ENCODE measurements around the gene KIAA1614. TPM values are rescaled to one million over a fixed set of nuclear protein-coding genes. Genes with fewer than 3 reads are reported as not detected.

Gene KIAA1614
- total and polyA plus RNA-seq, 10 of the 15 experiments (the other 5 are each of a cell fraction or from before 2014, with no cell fraction given): 0.03 to 1.0 (median 0.26) TPM; not detected in 1

DNA sequence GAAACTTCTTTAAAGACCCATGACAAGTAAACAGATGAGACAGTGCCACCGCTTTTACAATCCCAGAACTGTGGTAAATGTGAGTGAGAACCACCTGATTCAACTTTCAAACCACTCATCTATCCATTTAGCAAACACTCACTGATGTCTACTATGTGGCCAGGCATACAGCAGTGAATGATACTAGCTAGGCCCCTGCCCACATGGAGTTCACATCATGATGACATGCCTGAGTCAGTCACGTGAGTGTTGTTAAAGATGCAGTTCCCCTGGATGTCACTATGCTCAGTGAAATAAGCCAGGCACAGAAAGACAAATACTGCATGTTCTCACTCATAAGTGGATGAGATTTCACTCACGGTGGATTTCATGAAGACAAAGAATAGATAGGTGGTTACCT lies 81.6 kb downstream of the KIAA1614 start:
- no peak overlapping the region for H3K27ac ChIP-seq (ENCODE audit: control insufficient read depth, insufficient read depth)
- intact Hi-C loops (cut with micrococcal nuclease; ENCODE audit: unreplicated experiment): no loop called here
- H3K4me1 ChIP-seq (ENCODE audit: control insufficient read depth, insufficient read depth, low read length): no peaks in the 10 kb centered on the region
- H2AFZ ChIP-seq (ENCODE audit: control insufficient read depth, low read depth, low read length): no peak overlapping the region
- H3K4me2 ChIP-seq (ENCODE audit: control insufficient read depth, insufficient read depth): no peak overlapping the region
- SMC1A ChIA-PET (ENCODE audit: uncharacterized antibody, unreplicated experiment): no interaction called here
- RAD21 ChIA-PET (ENCODE audit: unreplicated experiment): no interaction called here
- CTCF ChIA-PET: interaction anchor here (1.0 kb wide), 1 partner anchor 112 kb away, joined by 4 read pairs; no protein-coding TSS in a partner anchor
- no peak for DNase-seq (ENCODE audit: low read depth, low spot score)
- no TSS peak for BruUV-seq (replicated peaks)
- in situ Hi-C loops (cut with MboI): no loop called here
- no peaks in the 10 kb centered on the region for H3K27me3 ChIP-seq (replicated peaks in 1 of 2; ENCODE audit: control insufficient read depth in 2 of 2, insufficient read depth in 2 of 2, low read length in 1 of 2)
- no peaks in the 10 kb centered on the region for H4K20me1 ChIP-seq (ENCODE audit: control insufficient read depth, insufficient read depth)
- POLR2A ChIA-PET: interaction anchor here (0.7 kb wide), 1 partner anchor 8 kb away, joined by 3 read pairs; no protein-coding TSS in a partner anchor
- no peaks in the 10 kb centered on the region for H3K9me3 ChIP-seq (replicated peaks; ENCODE audit: control insufficient read depth, insufficient read depth, low read length)
- H3K9ac ChIP-seq (ENCODE audit: control insufficient read depth, insufficient read depth, low read length): no peak overlapping the region
- no peak overlapping the region for H3K4me3 ChIP-seq
- FAIRE-seq: no peak
- no peaks in the 10 kb centered on the region for H3K79me2 ChIP-seq (ENCODE audit: control insufficient read depth, insufficient read depth, low read length)
- no peak for TF ChIP-seq RAD51 (IDR thresholded peaks at IDR 0.05)
- TF ChIP-seq, protein P1, sequence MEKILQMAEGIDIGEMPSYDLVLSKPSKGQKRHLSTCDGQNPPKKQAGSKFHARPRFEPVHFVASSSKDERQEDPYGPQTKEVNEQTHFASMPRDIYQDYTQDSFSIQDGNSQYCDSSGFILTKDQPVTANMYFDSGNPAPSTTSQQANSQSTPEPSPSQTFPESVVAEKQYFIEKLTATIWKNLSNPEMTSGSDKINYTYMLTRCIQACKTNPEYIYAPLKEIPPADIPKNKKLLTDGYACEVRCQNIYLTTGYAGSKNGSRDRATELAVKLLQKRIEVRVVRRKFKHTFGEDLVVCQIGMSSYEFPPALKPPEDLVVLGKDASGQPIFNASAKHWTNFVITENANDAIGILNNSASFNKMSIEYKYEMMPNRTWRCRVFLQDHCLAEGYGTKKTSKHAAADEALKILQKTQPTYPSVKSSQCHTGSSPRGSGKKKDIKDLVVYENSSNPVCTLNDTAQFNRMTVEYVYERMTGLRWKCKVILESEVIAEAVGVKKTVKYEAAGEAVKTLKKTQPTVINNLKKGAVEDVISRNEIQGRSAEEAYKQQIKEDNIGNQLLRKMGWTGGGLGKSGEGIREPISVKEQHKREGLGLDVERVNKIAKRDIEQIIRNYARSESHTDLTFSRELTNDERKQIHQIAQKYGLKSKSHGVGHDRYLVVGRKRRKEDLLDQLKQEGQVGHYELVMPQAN (conservative IDR thresholded peaks at IDR 0.05): no peak
- TF ChIP-seq, protein P2, sequence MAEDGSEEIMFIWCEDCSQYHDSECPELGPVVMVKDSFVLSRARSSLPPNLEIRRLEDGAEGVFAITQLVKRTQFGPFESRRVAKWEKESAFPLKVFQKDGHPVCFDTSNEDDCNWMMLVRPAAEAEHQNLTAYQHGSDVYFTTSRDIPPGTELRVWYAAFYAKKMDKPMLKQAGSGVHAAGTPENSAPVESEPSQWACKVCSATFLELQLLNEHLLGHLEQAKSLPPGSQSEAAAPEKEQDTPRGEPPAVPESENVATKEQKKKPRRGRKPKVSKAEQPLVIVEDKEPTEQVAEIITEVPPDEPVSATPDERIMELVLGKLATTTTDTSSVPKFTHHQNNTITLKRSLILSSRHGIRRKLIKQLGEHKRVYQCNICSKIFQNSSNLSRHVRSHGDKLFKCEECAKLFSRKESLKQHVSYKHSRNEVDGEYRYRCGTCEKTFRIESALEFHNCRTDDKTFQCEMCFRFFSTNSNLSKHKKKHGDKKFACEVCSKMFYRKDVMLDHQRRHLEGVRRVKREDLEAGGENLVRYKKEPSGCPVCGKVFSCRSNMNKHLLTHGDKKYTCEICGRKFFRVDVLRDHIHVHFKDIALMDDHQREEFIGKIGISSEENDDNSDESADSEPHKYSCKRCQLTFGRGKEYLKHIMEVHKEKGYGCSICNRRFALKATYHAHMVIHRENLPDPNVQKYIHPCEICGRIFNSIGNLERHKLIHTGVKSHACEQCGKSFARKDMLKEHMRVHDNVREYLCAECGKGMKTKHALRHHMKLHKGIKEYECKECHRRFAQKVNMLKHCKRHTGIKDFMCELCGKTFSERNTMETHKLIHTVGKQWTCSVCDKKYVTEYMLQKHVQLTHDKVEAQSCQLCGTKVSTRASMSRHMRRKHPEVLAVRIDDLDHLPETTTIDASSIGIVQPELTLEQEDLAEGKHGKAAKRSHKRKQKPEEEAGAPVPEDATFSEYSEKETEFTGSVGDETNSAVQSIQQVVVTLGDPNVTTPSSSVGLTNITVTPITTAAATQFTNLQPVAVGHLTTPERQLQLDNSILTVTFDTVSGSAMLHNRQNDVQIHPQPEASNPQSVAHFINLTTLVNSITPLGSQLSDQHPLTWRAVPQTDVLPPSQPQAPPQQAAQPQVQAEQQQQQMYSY (CRISPR knock-in tag; IDR thresholded peaks at IDR 0.05): no peak
- TF ChIP-seq YY1 (IDR thresholded peaks at IDR 0.05; ENCODE audit: low read depth, low read length): no peak
- no peak for TF ChIP-seq JUND (IDR thresholded peaks at IDR 0.05; ENCODE audit: low read depth, low read length)
- TF ChIP-seq GATAD2B (conservative IDR thresholded peaks at IDR 0.05; ENCODE audit: low read depth): no peak
- no peak for TF ChIP-seq ZNF384 (IDR thresholded peaks at IDR 0.05; ENCODE audit: borderline replicate concordance, low read depth, low read length)
- TF ChIP-seq ZSCAN29 (IDR thresholded peaks at IDR 0.05): no peak
- TF ChIP-seq, protein P3, sequence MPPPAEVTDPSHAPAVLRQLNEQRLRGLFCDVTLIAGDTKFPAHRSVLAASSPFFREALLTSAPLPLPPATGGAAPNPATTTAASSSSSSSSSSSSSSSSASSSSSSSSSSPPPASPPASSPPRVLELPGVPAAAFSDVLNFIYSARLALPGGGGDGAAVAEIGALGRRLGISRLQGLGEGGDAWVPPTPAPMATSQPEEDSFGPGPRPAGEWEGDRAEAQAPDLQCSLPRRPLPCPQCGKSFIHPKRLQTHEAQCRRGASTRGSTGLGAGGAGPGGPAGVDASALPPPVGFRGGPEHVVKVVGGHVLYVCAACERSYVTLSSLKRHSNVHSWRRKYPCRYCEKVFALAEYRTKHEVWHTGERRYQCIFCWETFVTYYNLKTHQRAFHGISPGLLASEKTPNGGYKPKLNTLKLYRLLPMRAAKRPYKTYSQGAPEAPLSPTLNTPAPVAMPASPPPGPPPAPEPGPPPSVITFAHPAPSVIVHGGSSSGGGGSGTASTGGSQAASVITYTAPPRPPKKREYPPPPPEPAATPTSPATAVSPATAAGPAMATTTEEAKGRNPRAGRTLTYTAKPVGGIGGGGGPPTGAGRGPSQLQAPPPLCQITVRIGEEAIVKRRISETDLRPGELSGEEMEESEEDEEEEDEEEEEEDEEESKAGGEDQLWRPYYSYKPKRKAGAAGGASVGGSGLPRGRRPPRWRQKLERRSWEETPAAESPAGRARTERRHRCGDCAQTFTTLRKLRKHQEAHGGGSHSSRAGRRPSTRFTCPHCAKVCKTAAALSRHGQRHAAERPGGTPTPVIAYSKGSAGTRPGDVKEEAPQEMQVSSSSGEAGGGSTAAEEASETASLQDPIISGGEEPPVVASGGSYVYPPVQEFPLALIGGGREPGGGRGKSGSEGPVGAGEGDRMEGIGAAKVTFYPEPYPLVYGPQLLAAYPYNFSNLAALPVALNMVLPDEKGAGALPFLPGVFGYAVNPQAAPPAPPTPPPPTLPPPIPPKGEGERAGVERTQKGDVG (CRISPR knock-in tag; IDR thresholded peaks at IDR 0.05): no peak
- no peak for TF ChIP-seq IKZF2 (IDR thresholded peaks at IDR 0.05)
- no peak for TF ChIP-seq NR2C2 (IDR thresholded peaks at IDR 0.05; ENCODE audit: borderline replicate concordance, control insufficient read depth, insufficient read length, low read depth)
- TF ChIP-seq FOXM1 (IDR thresholded peaks at IDR 0.05; ENCODE audit: low read depth, low read length): no peak
- no peak for ATAC-seq
- peaks cover 9 to 26% of the 10 kb centered on the region in 2 experiments for H3K36me3 ChIP-seq (ENCODE audit: control insufficient read depth in 2 of 2, insufficient read depth in 2 of 2, low read length in 1 of 2)
- 85% methylated on average over 3 of the region's 3 CpGs for whole genome bisulfite sequencing (ENCODE audit: insufficient coverage, insufficient replicate concordance, low lambda C conversion rate, missing lambda C conversion rate)

Measured in GM12878 (cell line).